GM19468 (cell line): ENCODE measurements around the gene MAP2K5.
A peak's percentile ranks its signal among the peaks of the same experiment; 100 is the strongest.

ENCODE experiments used
- ATAC-seq: cut with Tn5 transposase; IDR thresholded peaks from one replicate; pipeline ENCODE4 v1.9.1; 2021; ENCODE audit warnings: mild to moderate bottlenecking, moderate library complexity, moderate number of reproducible peaks; ENCODE audit not compliant: unreplicated experiment; ENCODE audit errors: extremely low read depth

The MAP2K5 gene

DNA sequence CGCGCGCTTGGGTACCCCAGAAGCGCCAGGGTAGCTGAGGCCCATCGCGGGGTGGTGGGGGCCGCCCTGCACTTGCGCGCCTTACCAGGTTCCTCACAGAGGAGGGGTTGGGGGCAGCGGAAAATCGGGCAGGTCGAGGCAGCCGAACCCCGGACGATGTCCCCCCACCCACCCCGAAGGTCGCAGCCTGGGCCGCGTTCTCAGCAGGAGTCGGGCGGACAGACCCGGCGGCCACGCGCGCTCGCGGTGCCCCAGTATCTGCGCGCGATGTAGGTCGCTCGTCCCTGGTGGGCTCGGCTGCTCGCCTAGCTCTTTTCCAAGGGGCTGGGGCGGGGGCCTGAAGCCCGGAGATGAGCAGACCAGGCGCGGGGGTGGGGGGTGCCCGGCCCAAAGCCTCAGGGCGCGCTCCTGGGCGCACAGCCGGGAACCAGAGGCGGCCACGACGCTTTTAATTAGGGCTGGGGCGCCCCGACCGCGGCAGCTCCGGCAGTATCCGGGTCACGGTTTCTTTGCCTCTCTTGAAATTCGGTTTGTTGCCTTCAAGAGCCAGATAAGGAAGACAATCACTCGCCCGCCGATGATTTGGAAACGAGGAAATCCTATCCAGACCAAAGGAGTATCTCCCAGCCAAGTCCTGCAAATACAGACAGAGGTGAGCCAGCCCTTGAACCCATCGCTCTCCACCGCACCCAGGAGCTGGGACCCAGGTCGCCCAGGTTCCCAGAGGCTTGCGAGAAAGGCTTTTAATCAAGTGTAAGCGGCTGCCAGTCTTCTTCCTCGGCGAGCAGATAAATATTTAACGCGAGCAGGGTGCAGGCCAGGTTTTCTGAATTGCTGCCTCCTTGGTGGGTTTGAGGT, 287.4 kb downstream of the MAP2K5 start:
- ATAC-seq: no peak

DNA sequence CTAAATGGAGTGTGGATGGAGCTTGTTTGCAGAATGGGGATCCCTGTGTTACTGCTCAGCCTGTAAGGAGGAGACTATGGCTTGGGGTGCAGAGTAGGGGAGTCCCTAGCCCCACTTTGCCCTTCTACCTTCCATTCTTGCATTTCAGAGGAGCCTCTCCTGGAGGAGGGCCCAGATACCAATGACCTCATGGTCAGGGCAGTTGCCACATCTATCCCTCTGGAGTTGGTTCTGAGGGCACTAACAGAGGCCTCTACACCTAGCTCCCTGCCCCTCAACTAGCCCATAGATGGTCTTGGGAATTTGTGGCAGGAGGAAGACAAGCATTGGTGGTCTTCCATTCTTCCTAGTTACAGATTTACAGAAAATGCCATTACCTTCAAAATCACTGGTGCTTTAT, 288.9 kb downstream of the MAP2K5 start:
- no peak for ATAC-seq

DNA sequence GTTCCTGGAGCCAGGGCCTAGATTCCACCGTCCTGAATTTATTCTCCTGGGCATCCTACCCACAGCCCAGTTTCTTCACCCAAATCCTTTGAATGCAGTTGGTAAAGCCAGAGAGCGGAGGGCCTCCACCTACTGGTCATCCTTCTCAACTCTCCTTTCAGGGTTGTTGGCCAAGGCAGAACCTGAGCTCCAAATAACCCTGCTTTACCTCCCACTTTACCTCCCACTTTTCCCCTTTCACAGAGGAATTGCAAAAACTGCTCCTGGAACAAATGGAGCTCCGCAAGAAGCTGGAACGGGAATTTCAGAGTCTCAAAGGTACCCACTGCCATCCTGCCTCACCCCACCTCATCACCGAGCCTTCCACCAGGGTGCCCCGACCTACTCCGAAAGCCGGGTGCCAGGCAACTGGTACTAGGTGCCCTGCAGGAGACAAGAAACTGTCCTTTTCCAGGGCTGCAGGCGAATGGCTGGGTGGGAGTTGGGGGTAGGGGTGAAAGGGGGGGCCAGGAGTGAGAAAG, 289.6 kb downstream of the MAP2K5 start:
- ATAC-seq: no peak

DNA sequence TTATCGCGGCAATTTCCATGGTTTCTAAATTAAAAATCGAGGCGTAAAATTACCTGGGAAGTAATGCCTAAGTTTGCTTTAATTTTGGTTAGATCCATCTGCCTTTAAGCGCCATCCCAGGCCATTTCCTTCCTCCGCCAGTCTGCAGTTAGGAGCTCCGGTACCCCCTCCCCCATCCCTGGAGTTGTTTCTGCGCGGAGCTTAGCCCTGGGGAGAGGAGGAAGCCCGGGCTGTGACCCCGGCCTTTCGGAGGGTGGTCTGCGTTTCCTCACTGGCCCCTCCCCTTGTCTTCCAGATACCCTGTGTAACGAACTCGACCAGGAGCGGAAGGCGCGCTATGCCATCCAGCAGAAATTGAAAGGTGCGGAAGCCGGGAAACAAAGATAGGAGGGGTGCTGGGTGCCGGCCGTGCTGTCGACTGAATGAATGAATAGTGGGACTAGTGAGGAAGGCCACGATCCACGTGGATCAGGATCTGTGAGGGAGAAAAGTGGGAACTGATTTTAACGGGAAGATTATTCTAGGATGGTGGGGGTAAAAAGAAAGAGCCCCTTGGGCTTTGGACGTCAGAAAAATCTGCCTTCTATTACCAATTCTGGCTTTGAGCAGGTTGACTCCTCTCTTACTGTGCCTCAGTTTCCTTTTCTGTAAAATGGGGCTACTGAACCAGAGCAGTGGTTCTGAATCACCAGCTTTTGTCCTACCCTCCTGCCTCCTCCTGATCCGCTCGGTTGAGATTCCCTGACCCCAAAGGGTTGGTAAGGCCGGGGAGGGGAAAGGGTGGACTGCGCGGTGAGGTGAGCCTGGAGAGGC, 290.6 kb downstream of the MAP2K5 start:
- ATAC-seq: no peak

DNA sequence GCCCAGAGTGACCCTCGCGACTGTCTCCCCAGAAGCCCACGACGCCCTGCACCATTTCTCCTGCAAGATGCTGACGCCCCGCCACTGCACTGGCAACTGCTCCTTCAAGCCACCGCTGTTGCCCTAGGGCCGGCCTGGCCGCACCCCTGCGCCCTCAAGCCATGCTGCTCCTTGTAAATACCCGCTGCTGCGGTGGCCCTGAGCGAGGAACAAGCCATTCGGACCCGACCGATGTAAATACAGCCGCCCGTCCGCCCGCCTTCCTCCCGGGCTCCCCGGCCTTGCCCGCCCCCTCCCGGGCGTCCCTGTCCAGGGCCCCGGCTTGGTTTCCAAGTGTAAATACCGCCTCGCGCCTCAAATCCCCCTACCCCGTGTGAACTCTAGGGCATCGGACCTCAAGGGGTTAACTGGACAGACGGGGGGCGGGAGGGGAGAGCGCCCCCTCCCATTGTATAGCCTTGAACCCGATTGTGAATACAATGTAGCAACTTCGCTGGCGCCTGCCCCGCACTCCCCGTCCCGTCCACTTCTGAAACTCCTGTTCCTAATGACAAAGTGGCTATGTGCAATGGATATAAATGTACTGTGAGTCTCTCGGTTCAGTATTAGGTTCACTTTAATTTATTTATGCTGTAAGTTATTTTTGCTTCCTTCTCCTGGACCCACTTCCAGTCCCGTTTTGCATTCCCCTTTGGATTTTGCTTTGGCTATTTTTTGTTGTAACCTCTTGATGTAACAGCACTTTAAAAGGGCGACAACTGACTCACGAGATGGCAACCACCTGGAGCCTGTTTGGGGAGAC, 291.4 kb downstream of the MAP2K5 start:
- no peak for ATAC-seq

DNA sequence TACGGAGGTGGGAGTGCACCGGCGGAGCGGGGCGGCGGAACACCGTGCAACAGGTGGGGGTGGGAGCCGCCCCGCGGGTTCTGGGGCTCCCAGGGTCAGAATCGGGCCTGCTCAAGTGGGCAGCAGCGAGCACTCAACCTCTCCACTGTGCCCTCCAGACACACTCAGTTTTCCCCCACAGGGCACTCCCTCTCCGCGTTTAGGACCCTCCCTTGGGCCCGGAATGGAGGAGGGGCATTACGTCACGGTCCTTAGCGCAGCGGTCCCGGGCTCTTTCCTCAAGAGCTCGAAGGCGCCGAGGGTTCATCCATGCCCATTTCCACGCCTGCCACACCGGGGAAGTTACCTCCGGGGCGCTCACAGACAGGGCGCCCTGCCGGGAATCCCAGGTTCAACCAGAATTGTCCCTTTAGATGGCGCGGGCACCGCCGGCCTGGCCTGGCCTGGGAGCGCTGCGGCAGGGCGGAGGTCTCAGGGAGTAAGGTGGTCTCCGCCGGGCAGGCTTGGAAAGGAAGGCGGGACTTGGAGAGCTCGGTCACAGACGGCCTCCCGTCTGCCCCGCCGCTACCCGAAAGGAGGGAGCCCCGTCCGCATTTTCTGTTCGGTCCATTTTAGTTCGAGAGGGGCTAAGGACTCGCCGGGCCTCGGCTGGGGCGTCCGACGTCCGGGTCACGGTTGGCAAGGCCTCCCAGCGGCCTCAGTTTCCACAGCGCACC, 292.2 kb downstream of the MAP2K5 start:
- no peak for ATAC-seq

DNA sequence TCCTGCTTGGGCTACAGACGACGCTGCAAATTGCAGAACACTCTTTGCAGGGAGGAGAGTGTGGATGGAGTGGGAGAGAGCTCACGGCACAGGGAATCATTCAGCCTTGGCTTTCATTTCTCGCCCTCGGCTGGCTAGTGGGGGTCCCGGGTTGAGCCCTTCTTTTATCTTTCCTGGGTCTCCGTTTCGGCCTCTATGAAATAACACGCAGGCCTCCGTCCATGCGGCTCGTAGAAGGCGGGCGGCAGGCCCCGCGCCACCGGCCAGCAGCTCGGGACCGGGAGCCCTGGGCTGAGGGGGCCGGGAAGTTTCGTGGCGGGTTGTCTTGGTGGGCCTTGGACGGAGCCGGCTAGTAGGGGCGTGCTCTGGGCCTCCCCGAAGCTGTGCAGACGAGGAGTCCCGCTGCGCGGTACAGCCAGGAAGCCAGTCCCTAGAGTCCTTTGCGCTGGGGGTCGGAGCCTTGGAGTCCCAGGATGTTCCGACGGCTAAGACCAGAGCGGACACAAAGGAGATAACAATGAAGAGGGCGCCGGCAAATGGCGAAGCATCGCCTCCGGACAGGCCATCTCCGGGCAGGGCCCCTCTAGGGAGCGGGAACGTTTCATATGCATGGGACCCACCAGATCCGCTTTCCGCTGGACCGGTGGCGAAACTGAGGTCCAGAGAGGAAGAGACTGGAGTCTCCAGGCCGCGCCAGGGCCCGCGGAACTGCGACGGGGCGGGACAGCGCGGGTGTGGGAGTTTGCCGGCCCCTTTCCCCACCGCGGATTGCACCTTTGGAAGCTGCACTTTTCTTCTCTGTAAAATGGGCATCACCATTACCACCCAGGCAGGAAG, 293.0 kb downstream of the MAP2K5 start:
- ATAC-seq: no peak

DNA sequence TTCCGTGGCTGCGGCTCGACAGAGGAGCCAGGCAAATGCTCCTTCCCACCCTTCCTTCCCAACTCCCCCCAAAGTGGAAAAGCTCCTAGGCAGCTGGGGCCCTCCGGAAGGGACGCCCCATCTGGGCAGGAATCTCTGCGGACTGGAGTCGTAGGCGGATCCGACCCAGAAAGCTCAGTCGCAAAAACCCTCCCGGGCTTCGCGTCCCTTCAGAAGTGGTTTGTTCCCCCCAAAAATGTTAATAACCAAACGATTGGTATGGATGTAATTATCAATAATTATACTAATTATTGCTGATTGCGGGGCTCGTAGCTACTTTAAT, 293.6 kb downstream of the MAP2K5 start:
- ATAC-seq: no peak

DNA sequence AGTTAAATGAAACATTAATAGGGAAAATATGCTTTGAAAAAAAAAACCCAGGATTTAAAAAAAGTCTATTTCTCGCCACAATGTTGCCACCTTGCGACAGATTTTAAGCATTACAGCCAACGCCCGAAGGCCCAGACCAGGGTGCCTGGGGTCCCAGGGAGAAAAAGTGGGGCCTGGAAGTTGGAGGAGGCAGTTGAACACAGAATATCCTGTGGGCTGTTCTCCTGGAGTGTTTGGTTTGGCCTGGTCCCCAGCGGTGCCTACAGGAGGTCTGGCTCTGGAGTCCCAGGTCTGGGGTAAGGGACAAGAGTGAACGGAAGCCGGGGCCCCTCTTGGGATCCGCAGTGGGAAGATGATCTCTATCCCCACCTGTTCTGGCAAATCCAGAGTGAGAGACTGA, 294.0 kb downstream of the MAP2K5 start:
- ATAC-seq: no peak

DNA sequence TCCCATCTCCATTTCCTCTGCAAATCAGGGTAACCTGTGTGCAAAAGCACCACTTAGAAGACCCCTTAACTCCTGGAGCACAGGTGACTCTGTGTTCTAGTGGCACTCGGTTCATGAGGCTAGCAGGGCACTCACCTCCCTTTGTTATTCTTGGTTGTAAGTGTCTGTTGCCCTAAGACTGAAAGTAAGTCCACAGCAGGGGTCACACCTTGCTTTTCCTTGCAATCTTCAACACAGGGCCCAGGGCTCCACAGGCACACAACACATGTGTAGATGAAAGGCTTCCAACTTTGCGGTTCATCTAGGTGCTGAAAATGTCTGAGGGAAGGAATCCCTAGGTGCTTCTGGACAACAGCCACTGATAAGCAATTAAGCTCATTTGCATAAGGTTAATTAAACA, 294.5 kb downstream of the MAP2K5 start:
- no peak for ATAC-seq

DNA sequence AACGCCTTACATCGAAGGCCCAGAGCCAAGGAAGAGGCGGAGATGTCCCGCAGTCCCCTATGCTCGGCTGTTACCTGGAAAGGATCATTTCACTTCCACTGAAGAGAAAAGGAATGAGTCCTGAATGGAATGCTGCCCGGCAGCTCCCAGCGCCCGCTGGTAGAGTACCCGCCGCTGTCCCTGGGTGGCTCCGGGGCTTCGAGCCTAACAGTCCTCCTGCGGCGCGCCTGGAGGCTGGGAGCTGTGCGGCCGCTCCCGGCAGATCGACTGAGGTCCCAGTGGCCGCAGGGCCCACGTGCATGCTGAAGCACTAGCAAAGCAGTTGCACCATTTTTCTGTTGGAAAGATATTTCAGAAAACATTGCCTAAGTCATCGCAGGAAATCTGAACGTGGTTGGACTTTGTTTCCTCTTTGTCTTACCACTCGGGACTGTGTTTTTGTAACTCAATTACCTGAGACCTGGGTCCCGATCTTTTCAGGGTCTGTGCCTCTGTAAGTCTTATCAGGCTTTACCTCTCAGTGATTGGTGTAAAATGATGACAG, 296.4 kb downstream of the MAP2K5 start:
- ATAC-seq: no peak

DNA sequence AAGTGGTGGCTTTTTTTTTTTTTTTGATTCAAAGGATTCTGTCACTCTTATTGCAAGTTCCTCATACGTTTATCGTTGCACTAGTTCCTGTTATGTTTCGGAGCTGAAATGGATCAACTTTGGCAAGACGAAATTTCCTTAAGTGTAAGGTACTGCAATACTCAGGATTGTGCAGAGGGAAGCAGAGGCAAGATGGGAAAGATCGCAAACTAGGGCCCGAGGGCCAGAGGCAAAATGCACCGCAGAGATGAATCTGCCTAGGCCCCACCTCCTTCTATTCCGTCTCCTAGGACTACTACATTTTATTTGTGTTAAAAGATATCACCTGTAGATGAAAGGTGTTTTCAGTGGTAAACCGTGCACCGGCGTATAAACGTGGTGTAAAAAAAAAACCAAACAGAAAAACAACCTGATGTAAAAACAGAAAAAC, 297.0 kb downstream of the MAP2K5 start:
- no peak for ATAC-seq

DNA sequence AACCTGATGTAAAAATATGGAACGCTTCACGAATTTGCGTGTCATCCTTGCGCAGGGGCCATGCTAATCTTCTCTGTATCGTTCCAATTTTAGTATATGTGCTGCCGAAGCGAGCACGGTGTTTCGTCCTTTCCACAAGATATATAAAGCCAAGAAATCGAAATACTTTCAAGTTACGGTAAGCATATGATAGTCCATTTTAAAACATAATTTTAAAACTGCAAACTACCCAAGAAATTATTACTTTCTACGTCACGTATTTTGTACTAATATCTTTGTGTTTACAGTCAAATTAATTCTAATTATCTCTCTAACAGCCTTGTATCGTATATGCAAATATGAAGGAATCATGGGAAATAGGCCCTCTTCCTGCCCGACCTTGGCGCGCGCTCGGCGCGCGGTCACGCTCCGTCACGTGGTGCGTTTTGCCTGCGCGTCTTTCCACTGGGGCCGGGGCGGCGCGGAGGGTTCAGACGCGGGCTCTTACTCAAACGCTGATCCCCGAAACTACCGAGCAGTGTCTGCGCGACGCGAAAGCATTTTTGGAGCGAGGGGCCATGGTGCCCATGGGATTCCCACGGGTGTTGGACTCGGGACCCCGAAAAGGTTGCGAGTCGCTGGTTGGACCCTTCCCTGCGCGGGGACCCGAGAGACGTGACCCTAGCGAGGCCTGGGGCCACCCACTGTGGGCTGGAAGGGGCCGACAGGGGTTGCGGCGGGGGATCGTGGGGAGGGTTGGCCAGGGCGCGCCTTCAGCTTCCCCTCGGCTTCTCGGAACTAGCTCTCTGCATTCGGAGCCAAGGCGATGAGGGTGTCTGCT, 297.6 kb downstream of the MAP2K5 start, which contains the start of gene RNU6-1:
Gene RNU6-1, minus strand, starts transcription at position 117 of the 820 bp plus-strand sequence.
- peak; percentile 51 for ATAC-seq

DNA sequence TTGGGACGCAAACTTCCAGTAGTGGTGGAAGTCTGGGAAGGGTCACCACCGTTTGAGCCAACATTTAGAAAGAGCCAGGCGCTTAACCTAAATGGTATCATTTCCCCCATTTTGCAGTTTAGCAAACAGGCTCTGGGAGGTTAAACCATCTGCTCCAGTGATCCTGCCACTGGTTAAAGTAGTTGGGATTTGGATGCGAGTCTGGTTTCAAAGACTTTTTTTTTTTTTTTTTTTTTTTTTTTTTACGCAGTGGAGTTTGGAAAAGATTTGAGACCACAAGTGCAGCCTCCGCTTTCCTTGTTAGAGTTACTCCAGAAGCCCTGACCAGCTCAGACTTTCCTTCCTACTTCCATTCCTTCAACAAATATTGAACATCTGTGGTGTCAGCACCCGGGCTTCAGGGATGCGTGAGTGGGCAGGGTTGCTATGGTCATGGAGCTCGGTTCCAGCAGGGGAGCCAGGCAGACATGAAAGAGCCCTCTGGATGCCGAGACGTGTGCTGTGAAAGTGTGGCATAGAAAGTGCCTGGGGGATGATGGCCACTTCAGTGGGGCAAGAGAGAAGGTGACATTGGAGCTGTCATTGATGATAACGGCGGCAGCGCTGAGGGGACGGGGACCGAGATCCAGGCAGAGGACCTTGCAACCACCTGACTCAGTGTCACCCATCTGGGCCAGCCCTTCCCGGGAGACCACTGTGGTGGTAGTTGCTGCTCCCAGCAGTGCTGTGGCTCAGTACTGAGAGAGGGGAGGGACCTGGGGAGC, 298.4 kb downstream of the MAP2K5 start:
- no peak for ATAC-seq

DNA sequence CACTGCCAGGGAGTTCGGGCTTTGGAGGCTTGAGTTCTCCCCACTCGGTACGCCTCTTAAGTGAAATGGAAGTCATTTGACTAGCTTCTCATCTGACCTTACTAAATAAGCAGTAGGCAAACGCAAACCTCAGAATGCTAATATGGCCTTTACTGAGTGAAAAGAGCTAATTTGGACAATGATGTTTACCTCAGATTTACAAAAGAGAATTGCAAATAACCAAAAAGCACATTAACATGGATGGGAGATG, 298.9 kb downstream of the MAP2K5 start:
- ATAC-seq: no peak

DNA sequence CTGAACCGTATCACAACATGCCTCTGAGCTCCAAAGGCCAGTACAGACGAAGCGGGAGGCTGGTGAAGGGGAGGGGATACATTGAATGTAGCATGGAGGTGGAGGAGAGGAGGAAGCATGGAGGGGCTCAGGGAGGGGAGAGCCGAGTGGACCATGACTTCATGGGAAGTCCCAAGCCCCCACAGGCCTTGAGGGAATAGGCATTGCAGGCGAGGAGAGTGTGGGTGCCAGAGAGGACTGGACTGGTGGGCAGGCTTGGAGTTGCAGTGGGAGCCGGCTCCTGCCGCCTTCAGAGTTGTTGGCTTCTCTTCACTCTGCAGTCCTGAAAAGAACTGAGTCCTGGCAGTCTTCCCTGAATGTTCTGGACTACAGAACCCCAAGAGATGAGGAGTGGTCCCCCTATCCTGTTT, 300.6 kb downstream of the MAP2K5 start:
- ATAC-seq: no peak

DNA sequence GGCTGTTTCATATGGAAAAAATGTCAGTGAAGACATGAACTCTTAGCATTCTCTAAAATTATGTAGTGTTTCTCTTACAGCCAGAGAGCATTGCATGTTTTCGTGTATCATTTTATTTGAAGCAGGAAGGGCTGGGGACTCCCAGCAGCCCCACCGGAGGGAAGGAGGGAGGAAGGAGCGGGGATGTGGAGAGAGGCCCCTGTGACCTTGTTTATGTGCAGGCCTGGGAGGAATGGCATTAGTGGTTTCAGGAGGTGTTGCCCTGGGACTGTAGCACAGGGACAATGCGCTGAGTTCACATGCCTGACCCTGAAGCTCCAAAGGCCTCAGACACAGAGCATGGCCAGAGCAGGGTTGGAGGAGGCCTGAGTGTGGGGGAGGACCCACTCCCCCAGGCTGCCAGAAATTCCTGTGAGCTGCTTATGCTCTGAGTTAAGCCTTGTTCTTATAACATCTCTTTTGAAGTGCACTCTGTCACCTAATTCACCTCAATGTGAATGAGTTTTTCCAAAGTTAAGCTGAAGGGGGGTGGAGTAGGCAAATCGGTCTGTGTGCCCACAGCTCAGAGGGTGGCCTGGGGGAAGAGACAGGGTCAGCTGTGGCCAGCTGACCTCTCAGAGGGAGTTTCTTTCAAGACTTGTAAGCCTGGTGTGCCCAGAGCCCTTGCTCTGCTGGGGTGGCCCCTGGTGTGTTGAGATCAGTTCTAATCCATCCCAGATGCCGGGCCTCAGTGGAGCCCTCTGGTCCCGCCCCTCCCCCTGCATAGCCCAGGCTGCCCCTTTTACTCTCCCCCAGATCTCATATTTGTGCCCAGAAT, 301.3 kb downstream of the MAP2K5 start:
- ATAC-seq: no peak
